ENCODE data around the gene LRRC37A.

DNA sequence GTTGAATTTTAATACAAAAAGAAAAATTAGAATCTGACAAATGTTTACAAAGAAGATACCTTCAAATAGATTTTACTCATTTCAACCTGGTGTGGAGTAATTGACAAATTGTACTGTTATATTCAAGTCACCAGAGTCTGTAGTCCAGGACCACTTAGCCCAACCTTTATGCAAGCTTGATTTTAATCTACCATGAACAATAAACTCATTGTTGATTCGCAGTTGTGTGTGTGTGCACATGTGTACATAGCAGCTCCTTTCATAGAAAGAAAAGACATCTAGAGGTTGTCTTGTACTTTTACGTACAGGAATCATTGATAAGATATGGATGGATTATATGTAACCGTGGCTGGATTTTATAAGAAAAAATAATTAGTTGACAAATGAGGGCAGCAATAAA, 20.7 kb upstream of the LRRC37A start:
- TF ChIP-seq CTCF (conservative IDR thresholded peaks at IDR 0.05) (no peak), EZH2 (IDR thresholded peaks at IDR 0.05; ENCODE audit: low read depth) (no peak)
